HG02642 (cell line): ENCODE results near the gene IRX6.

Experiments
- ATAC-seq: cut with Tn5 transposase; IDR thresholded peaks from one replicate; pipeline ENCODE4 v1.9.1; 2021; ENCODE audit warnings: mild to moderate bottlenecking; ENCODE audit not compliant: unreplicated experiment, poor library complexity

Gene IRX6

DNA sequence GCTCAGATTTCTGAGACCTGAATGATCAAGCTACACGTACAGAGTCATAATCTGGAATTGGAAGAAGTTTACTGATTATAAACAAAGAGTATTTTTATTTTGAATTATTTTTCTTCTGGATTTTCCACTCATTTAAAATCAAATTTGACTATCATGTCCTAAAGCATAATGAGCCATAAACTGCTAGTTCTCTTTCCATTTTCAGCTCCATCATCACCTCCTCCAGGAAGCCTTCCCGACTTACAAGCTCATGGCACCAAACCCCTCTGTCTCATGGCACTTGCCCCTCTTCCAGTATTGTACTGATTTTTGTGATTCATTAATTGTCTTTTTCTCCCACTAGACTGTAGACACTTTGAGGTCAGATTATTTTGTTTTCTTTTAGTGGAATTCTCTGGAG is 35.9 kb downstream of the IRX6 start:
- ATAC-seq, result no peak

DNA sequence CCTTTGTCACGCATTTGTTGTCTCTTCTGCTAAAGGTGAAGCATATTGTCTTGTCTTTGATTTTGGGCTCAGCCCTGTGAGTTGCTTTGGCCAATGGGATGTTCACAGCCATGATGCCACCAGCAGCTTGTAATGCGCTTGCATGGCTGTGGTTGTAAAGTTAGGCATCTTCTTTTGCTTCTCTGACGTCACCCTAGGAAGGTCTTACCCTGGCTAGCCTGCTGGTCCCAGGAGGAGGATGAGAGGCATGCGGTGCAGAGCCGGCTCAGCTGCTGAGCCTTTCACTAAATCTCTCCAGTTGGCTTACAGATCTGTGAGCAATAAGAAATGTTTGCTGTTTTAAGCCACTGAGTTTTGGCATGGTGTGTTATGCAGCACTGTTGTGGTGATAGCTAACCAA is 40.8 kb downstream of the IRX6 start:
- no peak for ATAC-seq

DNA sequence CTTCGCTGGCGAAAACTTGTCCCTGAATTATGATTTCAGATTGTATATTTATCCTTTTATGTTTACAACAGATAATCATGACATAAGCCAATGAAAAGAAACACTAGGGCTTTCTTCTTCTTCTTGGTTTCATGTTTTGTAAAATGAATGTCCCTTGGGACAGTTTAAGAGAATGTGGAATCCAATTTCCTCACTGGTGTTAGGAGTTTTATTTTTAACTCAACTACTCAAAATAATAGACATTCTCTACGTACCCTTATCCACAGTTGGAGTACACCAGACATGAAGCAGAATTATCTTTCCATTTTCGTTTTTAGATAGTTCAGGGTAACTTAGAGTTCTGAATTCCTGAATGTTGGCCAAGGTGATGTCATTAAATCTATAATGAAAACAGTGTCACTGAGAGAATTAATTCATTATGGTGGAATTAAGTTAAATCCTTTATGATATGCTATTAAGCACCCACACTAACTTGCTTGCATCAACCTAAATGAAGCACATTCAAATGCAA is 43.4 kb downstream of the IRX6 start:
- ATAC-seq, result no peak

DNA sequence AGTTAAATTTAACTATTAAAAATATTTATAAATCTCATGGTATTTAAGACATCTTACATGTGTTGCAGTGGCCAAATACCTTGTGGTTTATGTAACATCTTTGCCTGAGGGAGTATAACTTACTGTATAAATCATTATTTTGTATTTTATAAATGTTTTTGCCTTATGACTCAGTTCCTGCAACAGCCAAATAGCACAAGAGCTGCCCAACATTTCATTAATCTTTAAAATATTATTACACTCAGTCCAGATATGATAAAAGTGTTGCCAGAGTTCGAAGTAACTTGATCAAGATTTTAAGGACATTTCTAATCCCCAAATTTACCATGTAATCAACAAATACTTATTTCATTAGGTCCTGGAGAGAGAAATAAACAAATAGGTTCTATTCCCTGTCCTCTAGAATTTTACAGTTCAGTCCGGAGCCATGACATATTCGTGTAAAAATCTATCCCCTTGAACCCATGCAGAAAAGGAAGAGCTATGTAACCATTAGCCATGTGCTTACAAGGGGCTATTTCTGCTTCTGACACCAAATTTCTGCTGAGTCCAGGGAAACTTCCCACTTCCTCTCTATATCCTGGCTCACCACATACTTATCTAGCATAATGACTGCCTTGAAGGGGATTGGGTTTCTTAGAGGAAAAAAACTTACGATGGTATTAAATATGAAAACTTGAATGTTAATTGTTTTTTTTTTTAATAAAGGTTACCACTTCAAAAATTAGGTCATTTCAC is 44.0 kb downstream of the IRX6 start:
- ATAC-seq, result no peak

DNA sequence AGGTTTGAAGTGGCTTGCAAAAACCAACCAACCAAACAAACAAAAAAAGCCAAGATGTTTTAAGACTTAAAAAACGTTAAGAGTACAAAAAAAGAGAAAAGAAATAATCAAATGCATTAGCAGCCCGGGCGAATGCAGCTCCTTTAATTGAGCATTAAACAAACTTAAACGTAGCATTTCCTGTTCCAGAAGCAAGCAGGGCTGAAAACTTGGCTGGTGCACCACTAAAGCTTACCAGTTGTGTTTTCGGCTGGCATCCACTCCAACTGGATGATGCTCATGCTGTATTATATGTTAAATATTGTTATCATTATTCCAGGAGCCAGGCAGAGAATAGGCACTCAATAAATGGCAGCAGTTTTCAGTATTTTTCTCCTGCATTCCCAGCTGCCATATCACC is 45.1 kb downstream of the IRX6 start:
- ATAC-seq, result no peak

DNA sequence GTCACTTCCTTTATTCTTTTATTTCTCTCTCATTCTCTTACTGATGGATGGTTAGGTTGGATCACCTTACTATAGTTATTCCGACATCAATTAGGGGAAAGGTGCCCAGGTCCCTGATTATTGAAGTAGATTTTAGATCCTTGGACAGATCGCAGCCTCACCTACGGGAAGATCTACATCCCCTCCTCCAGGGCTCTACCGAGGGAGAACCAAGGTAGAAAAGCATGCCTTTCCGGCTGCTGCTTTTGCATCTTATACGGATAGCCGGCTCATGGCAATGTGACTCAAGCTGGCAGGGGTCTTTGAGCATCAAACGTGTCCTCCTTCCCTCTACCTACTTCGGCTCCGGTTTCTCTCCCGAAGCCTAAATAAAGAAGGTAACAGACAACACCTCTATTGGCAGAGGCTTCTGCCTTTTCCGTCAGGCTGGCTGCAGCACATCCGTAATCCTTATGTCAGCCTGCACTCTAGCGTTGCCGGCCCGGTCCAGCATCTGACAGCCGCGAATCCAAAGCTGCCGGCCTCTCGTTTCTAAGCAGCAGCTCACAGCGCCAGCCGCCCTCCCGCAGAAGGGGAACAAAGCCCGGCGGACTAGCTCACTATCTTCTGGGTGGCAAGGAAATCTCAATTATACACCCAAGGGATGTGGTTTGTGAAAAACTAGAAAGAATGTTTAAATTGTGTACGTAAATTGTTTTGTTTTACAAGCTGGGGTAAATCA is 46.9 kb downstream of the IRX6 start:
- ATAC-seq, result no peak

DNA sequence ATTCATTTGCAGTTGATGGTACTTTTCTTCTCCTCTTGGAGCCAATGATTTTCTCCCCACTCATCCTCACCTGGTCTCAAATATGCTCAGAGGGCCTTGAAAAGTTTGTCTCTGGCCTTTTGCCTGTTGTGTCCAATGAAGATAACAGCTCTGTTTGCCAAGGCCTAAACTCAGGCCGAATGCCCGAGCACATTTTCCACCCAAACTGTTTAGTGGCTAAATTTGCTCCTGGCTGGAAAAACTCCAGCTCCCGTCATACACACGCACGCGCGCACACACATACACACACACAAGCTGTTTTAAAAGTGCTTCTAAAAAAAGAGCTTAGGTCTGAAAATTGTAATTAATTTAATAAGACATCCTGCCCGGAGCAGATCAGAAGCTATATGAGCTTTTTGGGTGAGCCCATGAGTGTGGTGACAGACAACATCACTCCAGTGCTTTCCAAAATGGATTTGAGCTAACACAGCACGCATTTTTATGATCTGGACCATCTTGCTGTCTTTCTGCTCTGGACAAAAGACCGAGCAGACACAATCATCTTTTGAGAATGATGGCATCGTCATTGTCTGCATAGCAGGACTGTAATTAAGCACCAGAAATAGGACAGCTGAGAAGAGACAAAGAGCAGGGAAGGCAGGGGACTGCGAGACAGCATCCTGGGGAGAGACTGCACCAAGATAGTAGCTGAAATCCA is 48.9 kb downstream of the IRX6 start:
- no peak for ATAC-seq

DNA sequence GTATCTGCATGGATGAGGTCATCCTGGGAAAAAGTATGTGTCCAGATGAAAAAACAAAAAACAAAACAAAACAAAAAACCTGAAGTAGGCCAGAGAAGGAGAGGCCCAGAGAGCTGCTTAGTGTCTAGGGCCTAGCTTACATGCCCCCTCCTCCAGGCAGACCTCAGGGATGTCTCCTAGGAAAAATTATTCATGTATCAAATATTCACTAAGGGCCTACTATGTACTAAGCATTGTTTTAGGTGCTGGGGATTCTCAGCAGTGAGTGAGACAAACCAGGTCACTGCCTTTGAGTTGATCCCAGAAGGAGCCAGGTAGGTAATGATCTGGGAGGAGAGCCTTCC is 49.5 kb downstream of the IRX6 start:
- ATAC-seq, result no peak

DNA sequence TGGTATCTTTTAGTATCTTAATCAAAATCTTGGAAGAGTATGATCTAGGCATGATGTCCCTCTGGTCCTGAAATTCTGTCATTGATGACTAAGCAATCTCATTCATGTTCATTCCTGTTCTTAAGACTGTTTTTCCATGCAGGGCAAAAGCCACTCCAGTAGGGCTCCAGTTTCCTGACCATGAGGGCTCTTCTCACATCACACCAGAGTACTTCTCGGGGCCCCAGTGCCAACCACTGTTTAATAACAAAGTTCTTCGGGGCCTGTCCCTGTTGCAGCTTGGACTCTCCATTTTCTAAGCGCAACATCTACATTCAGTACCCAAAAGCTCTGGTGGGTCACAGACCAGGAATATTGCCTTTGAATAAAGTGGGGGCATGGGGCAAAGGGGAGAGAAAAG is 52.0 kb downstream of the IRX6 start:
- ATAC-seq, result no peak

DNA sequence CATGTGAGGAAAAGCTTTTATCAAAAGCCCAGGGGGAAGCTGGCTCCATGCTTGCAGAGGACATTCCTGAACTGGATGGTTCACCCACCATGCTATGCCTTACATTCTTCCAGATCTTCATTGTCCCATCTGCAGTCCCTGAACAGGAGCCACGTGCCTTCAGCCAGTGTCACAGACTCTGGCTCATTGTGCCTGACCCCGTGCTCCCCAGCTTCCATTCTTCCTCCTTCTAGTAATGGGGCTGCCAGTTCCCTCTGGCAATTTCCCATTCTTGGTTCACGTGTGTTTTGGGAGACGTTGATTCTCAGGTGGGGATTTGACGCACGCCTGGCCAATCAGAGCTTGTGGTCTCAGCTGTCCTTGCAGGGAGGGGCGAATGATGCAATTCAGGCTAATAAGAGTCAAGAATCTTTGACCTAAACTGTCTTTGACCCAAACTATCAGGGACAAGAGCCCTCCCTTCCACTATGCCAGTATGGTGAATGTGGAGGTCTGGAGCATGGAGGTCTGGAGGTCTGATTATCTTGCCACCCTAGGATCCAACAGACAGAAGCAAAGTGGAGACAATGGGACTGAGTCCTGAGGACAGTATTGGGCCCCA is 52.7 kb downstream of the IRX6 start:
- ATAC-seq, result no peak

DNA sequence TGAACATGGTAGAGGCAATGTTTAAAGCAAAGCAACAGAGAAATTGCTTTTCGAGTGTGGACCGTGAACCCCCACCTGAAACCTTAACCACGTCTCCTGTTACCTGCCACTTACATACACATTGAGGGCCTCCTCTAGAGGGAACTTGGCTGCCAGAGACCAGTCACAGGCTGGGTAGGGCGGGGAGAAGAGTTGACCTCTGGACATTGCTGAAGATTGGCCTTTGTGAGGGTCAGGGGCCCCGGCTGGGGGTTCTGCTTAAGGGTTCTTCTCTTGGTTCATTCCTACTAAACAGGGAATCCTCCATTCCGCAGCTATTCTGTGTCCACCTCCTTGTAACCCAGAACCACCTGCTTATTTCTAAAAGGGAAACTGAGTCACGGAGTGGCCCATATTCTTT is 53.8 kb downstream of the IRX6 start:
- no peak for ATAC-seq

DNA sequence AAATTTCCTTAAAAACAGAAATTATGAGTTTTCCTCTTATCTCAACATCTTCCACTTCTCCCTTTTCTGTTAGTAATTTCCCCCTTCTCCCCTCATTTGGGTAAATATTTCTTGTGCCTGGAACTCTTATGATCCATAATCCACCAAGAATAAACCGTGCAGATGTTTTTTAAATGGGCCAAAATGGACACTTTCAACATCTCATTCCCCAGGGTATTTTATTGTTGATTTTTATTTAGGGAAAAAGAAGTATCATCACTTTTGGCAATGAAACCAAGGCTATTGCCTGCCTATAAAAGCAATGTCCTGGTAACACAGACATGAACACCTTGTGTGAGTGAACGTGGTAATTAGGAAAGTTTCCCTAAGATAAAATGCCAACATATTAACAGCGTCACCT is 54.6 kb downstream of the IRX6 start:
- ATAC-seq, result no peak

DNA sequence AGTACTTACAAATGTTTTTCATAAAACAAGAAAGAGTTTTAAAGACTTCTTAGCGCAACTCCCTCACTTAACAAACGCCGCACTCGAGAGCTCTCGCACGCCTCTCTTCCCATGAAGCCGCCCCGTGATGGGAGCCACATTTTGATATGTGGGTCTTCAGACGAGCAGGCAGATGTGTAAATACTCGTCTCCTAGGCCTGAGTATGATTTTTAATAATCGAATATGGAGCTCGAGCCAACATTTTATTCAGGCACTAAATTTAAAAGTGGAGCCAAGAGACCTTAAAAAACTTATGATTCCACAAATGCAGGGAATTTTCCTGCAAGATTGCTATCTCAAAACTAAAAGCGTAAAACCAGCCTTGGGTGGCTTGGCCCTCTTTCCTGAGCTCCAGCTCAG is 55.4 kb downstream of the IRX6 start:
- no peak for ATAC-seq

DNA sequence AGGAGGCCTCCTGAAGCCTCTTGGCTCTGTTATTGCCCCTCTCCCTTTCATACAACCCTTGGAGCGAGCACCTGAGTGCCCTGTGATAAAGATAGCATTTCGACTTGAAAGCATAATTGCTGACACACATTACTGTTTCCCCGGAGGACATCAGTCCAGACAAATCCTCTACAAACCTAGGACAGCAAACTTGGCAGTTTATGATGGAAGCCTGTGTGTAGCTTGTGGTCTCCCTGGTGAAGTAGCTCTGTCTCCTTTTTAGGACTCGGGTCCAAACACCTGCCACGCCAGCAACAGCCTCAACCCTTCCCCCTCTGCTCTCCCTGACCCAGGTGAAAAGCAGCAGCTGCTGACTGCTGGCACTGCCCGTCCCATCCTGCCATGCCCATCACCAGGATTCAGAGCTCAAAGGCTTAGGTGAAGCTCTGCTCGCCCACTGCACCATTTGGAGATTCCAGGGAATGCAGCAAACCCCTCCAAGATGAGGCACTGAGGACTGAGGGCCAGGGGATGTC is 55.9 kb downstream of the IRX6 start:
- no peak for ATAC-seq
